Amygdala (tissue), 56 donors: ENCODE results near the gene TMEM132A.
"Not testable (repeated sequence)": the region's sequence is repeated elsewhere in the genome, so short reads cannot be mapped to it uniquely, and the experiment has no call there.

Experiments used
- DNase-seq, 56 donors: peaks; one replicate each; lab custom pipeline; 2025; lab: John Stamatoyannopoulos, UW

TMEM132A gene

GRCh38 chr11:60951904-60952741, 27.9 kb downstream of the TMEM132A start, which contains the start of gene SLC15A3:
SLC15A3 (minus strand) TSS chr11:60952176; CDS start chr11:60951551, 625 bp downstream.
- DNase-seq, result peak in 23 of 56 donors; percentile 22 to 67 (median 38)

- no peak for DNase-seq
Measured at GRCh38 chr11:60952742-60953170, 28.5 kb downstream of the TMEM132A start.

GRCh38 chr11:60953781-60954180, 29.5 kb downstream of the TMEM132A start:
- DNase-seq, result no peak

GRCh38 chr11:60954421-60954820, 30.2 kb downstream of the TMEM132A start:
- DNase-seq, result no peak

GRCh38 chr11:60955571-60955970, 31.3 kb downstream of the TMEM132A start:
- DNase-seq, result no peak

GRCh38 chr11:60957188-60957587, 32.9 kb downstream of the TMEM132A start:
- DNase-seq, result no peak

GRCh38 chr11:60959431-60959830, 35.2 kb downstream of the TMEM132A start:
- no peak for DNase-seq

- DNase-seq, result no peak
Measured at GRCh38 chr11:60960405-60960804, 36.1 kb downstream of the TMEM132A start.

- DNase-seq, result no peak
Measured at GRCh38 chr11:60964801-60965200, 40.5 kb downstream of the TMEM132A start.

GRCh38 chr11:60966890-60967289, 42.6 kb downstream of the TMEM132A start:
- DNase-seq, result no peak

GRCh38 chr11:60968223-60968622, 44.0 kb downstream of the TMEM132A start:
- no peak for DNase-seq

- peak in 15 of 56 donors; percentile 11 to 50 (median 25) for DNase-seq
Measured at GRCh38 chr11:60970369-60970774, 46.1 kb downstream of the TMEM132A start.

- DNase-seq, result no peak
Measured at GRCh38 chr11:60970890-60971289, 46.6 kb downstream of the TMEM132A start.

GRCh38 chr11:60971520-60971919, 47.3 kb downstream of the TMEM132A start, which contains the start of gene CD6:
CD6 (plus strand) TSS chr11:60971680; CDS start chr11:60971866, 186 bp downstream.
- DNase-seq, result no peak

- DNase-seq, result no peak
Measured at GRCh38 chr11:60972182-60973030, 48.1 kb downstream of the TMEM132A start.

- no peak for DNase-seq
Measured at GRCh38 chr11:60973699-60974098, 49.4 kb downstream of the TMEM132A start.

- DNase-seq, result not testable (repeated sequence)
Measured at GRCh38 chr11:60974316-60974715, 50.1 kb downstream of the TMEM132A start.

GRCh38 chr11:60974726-60975125, 50.5 kb downstream of the TMEM132A start:
- DNase-seq, result peak in 20 of 56 donors; percentile 7 to 73 (median 46)

GRCh38 chr11:60977224-60977623, 53.0 kb downstream of the TMEM132A start:
- DNase-seq, result no peak

GRCh38 chr11:60977836-60978235, 53.6 kb downstream of the TMEM132A start:
- DNase-seq, result no peak
